CD8-positive, alpha-beta T cell (primary cell): Measurements from ENCODE around the gene AHNAK. TPM values are rescaled to one million over a fixed set of nuclear protein-coding genes. Genes with fewer than 3 reads are reported as not detected.

Experiments used
- microRNA-seq: library from miRNA; unstranded; fragments of <30 nt; microRNA quantifications from one replicate; pipeline ENCODE4 v1.2.0, GENCODE V29; 2022; ENCODE audit warnings: borderline microRNAs expressed
- total RNA-seq, 46 experiments: library from RNA in 2 of 46; stranded (reverse) in 2 of 46; gene quantifications; one replicate each; pipeline ENCODE4 v1.2.3 and lab custom pipeline; 2021 to 2026

The AHNAK gene
- total RNA-seq, 2 experiments from 2014 or later = 185 to 188 TPM

Small RNAs within 50 kb of the gene (microRNA-seq; reads per million reads assigned to microRNA genes)
- gene MIR6747 = not detected

Other genes starting within 250 kb of the AHNAK start
- not detected for gene SCGB1D4, start 247.7 kb downstream of the AHNAK start, total RNA-seq
- 1 to 10 TPM; 1.0 to 1.2 TPM for gene ASRGL1, start 209.4 kb downstream of the AHNAK start, total RNA-seq
- not detected for gene SCGB1A1, start 127.8 kb downstream of the AHNAK start, total RNA-seq
- gene EEF1G, start 27.1 kb upstream of the AHNAK start, total RNA-seq = 1,000 to 10,000 TPM; 2,174 to 2,204 TPM
- 10 to 100 TPM; 15.3 to 17.7 TPM for gene TUT1, start 44.7 kb upstream of the AHNAK start, total RNA-seq
- 100 to 1,000 TPM; 148 to 154 TPM for gene MTA2, start 55.1 kb upstream of the AHNAK start, total RNA-seq
- gene EML3, start 66.0 kb upstream of the AHNAK start, total RNA-seq = 100 to 1,000 TPM; 167 to 189 TPM
- gene ROM1, start 66.5 kb upstream of the AHNAK start, total RNA-seq = 1 to 10 TPM; 1.7 to 2.1 TPM
- 10 to 100 TPM; 41.7 to 44.0 TPM for gene B3GAT3, start 75.2 kb upstream of the AHNAK start, total RNA-seq
- gene GANAB, start 99.8 kb upstream of the AHNAK start, total RNA-seq = 100 to 1,000 TPM; 177 to 184 TPM
- gene INTS5, start 106.5 kb upstream of the AHNAK start, total RNA-seq = 10 to 100 TPM; 16.5 to 17.9 TPM
- gene C11orf98, start 118.4 kb upstream of the AHNAK start, total RNA-seq = 10 to 100 TPM; 22.5 to 25.7 TPM
- gene CSKMT, start 118.5 kb upstream of the AHNAK start, total RNA-seq = 10 to 100 TPM; 25.4 to 25.7 TPM
- gene UQCC3, start 124.9 kb upstream of the AHNAK start, total RNA-seq = 1 to 10 TPM; 1.1 to 1.7 TPM
- gene LBHD1, start 125.5 kb upstream of the AHNAK start, total RNA-seq = 10 to 100 TPM; 14.5 to 14.6 TPM
- 100 to 1,000 TPM; 232 to 242 TPM for gene UBXN1, start 132.3 kb upstream of the AHNAK start, total RNA-seq
- not detected for gene LRRN4CL, start 142.7 kb upstream of the AHNAK start, total RNA-seq
- 10 to 100 TPM; 12.5 to 14.0 TPM for gene BSCL2, start 160.6 kb upstream of the AHNAK start, total RNA-seq
- not detected for gene GNG3, start 160.9 kb upstream of the AHNAK start, total RNA-seq
- gene HNRNPUL2, start 180.7 kb upstream of the AHNAK start, total RNA-seq = 10 to 100 TPM; 29.6 to 31.5 TPM
- gene TTC9C, start 181.7 kb upstream of the AHNAK start, total RNA-seq = 1 to 10 TPM; 5.3 to 6.4 TPM
- 1 to 10 TPM; 3.7 to 4.8 TPM for gene ZBTB3, start 207.4 kb upstream of the AHNAK start, total RNA-seq
- 10 to 100 TPM; 51.4 to 55.3 TPM for gene POLR2G, start 214.8 kb upstream of the AHNAK start, total RNA-seq
- gene TAF6L, start 224.6 kb upstream of the AHNAK start, total RNA-seq = 10 to 100 TPM; 10.3 to 13.2 TPM
- gene TMEM179B, start 240.6 kb upstream of the AHNAK start, total RNA-seq = 10 to 100 TPM; 27.5 to 28.4 TPM
- gene TMEM223, start 245.2 kb upstream of the AHNAK start, total RNA-seq = 1 to 10 TPM; 6.2 to 6.5 TPM